Right renal pelvis (tissue), 4 donors: Measurements from ENCODE around the gene CDH13. TPM values are rescaled to one million over a fixed set of nuclear protein-coding genes. Genes with fewer than 3 reads are reported as not detected.
"Not testable (repeated sequence)": the region's sequence is repeated elsewhere in the genome, so short reads cannot be mapped to it uniquely, and the experiment has no call there.

ENCODE experiments used
- DNase-seq, 4 donors: peaks; one replicate each; pipeline ENCODE4 v3.0.0-alpha.2; 2013; ENCODE audit warnings: low read depth in 4 of 4, low spot score in 3 of 4, missing footprints in 1 of 4
- polyA plus RNA-seq, 4 donors: library from polyadenylated mRNA; unstranded; fragments of 120-200 nt; gene quantifications; one replicate each; pipeline ENCODE4 v1.2.1, GENCODE V29; 2013; ENCODE audit not compliant: insufficient read length in 4 of 4

Gene CDH13
- polyA plus RNA-seq, 4 donors, result 10.1 to 16.5 (median 13.4) TPM

GRCh38 chr16:82924075-82924854 is 297.5 kb downstream of the CDH13 start:
- no peak for DNase-seq

- no peak for DNase-seq
Observed at GRCh38 chr16:82926500-82926899, 299.7 kb downstream of the CDH13 start.

- DNase-seq, result not testable (repeated sequence)
Observed at GRCh38 chr16:82933933-82934332, 307.2 kb downstream of the CDH13 start.

- no peak for DNase-seq
Observed at GRCh38 chr16:82935766-82936165, 309.0 kb downstream of the CDH13 start.

GRCh38 chr16:82936941-82937551 is 310.3 kb downstream of the CDH13 start:
- peak in 1 of 4 donors; percentile 12 for DNase-seq

GRCh38 chr16:82937926-82938520 is 311.3 kb downstream of the CDH13 start:
- no peak for DNase-seq

GRCh38 chr16:82943371-82943770 is 316.6 kb downstream of the CDH13 start:
- DNase-seq, result no peak

- DNase-seq, result no peak
Observed at GRCh38 chr16:82945420-82946101, 318.8 kb downstream of the CDH13 start.

- no peak for DNase-seq
Observed at GRCh38 chr16:82947698-82948097, 320.9 kb downstream of the CDH13 start.

GRCh38 chr16:82949016-82949415 is 322.2 kb downstream of the CDH13 start:
- DNase-seq, result no peak

- DNase-seq, result no peak
Observed at GRCh38 chr16:82953517-82953916, 326.7 kb downstream of the CDH13 start.

- DNase-seq, result no peak
Observed at GRCh38 chr16:82954224-82954929, 327.6 kb downstream of the CDH13 start.

GRCh38 chr16:82955741-82956348 is 329.1 kb downstream of the CDH13 start:
- no peak for DNase-seq

GRCh38 chr16:82957212-82957611 is 330.4 kb downstream of the CDH13 start:
- DNase-seq, result no peak

GRCh38 chr16:82960918-82961317 is 334.1 kb downstream of the CDH13 start:
- DNase-seq, result no peak

- no peak for DNase-seq
Observed at GRCh38 chr16:82963653-82964052, 336.9 kb downstream of the CDH13 start.

- DNase-seq, result no peak
Observed at GRCh38 chr16:82965808-82966207, 339.0 kb downstream of the CDH13 start.

GRCh38 chr16:82967424-82967823 is 340.7 kb downstream of the CDH13 start:
- no peak for DNase-seq

GRCh38 chr16:82971126-82971525 is 344.4 kb downstream of the CDH13 start:
- DNase-seq, result no peak

- no peak for DNase-seq
Observed at GRCh38 chr16:82972331-82972919, 345.7 kb downstream of the CDH13 start.
